ENCODE data around the gene FAM89B.

The FAM89B gene

DNA sequence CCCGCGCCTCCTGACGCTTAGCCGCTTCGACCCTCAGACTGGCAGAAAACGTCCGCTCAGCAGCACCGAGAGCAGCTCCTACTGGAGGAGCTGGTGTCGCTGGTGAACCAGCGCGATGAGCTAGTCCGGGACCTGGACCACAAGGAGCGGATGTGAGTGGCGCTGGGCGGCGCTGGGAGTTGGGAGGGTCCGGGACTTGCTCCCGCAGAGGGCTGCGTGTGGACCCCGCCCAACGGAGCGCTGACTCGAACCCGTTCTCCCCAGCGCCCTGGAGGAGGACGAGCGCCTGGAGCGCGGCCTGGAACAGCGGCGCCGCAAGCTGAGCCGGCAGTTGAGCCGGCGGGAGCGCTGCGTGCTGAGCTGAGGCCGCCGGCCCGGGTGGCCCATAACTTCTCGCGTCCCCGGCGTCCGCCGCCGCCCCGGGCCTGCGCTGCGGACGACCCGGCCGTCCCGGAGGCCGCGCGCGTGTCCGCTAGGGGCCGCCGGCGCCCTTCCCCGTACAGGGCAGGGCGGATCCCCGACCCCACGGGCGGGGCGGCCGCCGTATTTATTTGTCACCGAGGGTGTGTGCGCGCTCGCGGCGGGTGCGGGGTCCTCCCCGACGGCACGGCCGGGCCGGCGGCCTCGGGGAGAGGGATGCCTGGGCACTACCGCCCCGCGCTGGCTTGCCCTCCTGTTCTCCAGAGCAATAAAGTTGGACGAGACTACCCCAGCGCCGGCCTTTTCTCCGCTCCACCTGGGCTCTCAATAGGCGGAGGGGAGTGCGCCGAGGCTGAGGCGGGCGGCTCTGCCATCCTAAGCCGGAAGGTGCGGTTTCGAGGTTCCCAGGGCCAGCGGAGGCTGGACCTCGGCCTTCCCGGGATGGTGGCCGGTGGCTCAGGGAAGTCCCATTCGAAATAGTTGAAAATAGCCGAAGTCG is 19.9 kb downstream of the FAM89B start:
- no peak for DNase-seq

DNA sequence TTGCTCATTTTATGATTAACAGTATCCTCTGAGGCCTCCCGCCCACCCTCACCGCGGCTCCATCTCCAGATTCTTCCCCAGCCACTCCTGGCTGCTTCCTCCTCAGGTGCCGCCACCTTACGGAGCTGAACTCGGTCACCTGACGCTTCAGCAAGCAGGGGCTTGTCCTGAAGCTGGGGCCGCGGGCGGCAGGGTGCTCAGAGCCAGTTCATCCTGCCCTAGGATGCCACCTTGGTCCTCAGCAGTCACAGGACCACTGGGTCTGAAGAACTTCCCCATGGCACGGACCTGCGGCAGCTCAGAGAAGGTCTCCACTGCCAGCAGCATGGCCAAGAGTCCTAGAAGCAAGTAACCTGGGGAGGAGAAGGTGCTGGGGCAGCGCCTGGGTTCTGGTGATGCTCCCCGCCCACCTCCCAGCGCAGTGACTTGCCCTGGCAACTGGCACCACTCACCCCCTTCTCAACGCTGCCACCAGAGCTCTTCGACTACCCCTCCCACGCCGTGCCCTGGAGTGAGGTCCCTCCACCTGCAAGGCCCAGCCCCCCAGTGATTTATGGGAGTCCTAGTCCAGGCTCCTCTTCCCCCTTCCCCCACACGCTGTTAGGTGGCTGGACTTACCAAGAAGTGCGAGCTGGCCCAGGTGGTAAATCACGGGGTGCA is 20.6 kb downstream of the FAM89B start:
- DNase-seq: no peak

DNA sequence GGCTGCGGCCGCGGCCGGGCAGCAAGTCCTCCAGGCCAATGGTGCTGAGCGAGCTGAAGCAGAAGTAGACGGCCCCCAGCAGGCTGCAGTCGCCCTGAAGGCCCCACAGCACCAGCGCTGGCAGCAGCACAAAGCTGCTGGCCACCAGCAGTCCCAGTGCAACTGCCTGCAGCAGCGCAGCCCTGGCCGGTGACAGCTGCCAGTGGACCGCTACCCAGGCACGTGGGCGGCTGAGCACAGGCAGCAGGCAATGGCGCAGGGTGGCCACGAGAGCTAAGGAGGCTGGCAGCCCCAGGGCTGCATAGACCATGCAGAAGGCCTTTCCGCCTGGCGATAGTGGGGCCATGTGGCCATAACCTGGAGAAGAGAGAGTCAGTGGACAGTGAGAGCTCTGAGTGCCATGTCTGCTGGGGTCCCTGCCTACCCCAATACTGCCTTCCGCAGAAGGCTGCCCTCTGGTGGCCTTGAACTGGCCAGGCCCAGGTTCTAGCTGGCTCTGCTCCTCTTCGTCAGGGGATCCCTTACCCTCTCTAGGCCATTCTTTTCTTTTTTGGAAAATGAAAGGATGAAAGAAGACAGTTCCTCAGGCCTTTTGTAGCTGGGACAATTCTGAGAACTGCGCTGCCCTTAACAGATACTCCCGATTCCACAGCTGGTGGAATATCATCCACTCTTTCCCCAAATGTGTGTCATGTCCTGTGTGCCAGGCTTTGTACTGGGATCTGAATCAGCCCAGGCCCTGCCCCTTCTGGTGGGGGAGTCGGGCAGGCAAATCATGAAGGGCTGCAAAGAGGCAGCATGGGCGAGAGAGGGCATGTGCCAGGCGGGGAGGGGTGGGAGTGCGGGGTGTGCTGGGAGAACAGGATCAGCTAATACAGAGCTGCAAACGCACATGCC is 21.4 kb downstream of the FAM89B start:
- no peak for DNase-seq

DNA sequence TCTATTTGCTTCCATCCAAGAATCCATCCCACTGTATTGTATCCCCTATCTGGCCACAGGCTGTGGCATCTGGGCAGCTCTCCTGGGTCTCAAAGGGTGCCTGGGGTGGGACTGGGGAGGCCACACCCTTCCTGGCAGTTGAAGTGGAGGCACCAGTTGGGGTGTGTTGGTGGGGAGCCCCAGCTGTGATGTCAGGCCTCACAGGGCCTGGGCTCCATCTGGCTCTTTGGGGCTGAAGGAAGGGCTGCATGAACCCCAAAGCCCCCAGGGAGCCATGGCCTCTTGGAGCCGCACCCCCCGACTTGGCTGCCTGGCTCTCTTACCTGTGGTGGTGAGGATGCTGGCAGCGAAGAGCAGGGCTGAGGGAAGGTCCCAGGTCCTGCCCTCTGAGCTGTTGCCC is 22.8 kb downstream of the FAM89B start:
- no peak for DNase-seq

DNA sequence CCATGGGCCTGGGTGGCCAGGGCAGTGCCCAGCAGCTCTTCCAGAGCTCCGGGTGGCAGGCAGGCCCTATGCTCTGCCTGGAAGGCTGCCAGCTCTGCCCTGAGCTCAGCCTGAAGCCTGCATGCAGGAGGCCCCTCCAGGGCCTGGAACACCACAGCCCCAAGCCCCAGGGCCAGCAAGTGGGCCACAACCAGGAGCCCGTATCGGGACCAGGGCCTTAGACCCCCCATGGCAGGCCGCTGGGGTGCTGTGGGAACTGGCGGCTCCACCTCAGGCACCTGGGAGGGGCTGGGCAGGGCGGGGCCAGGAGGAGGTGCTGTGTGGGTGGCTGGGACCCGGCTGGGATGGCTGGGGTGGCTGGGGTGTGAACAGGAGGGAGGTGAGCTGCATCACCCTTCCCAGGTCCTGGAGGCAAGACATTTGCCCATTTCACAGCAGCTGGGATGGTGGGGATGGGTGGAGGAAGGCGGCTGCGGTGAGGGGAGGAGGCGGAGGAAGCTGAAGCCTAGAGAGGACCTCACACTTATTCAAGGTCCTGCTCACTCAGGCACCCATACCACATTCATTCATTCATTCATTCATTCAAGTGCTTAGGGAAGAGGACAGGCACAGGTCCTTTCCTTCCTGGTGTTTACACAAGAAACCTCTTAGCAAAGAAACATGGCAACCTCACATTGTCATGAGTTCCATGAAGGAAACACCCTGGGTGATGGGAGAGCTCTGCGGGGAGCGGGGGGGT is 23.4 kb downstream of the FAM89B start, which contains the start of gene KCNK7:
Gene KCNK7, minus strand, starts transcription at position 258 of the 739 bp plus-strand sequence. Its CDS starts 28 bp downstream, at position 230.
- DNase-seq: no peak

DNA sequence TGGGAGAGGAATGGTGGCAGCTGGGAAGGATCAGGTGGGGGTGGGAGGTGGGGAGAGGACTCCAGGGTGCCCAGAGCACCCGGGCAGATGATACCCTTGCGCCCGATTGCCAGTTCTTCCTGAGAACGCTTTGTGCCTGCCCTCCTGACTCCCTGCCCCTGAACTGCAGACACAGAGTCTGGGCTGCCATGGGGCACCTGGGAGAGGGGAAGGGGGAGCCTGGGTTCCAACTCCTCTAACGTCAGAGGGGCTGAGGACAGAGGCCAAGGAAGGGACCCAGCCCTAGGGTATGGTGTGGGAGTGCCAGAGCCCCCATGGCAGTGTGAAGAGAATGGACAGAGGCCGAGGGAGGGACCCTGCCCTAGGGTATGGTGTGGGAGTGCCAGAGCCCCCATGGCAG is 24.2 kb downstream of the FAM89B start:
- no peak for DNase-seq

DNA sequence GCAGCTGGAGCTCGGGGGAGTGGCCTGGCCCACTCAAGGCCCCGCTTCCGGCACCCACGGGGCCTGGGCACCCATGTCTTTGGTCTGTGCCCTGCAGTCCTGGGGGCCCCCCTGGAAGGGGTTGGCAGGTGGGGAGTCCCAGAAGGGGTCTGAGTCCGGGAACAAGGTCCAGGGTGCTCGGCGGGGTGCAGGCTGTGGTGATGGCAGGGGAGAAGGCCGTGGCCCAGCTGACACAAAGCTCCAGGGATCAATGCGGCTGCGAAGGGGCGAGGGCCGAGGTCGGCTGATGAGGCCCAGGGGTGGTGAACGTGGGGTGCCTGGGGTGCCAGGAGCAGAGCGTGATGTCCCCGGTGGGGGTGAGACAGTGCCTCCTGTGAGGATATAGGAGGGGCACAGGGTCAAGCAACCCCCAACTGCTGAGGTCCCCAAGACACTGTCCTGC is 25.9 kb downstream of the FAM89B start:
- no peak for DNase-seq

DNA sequence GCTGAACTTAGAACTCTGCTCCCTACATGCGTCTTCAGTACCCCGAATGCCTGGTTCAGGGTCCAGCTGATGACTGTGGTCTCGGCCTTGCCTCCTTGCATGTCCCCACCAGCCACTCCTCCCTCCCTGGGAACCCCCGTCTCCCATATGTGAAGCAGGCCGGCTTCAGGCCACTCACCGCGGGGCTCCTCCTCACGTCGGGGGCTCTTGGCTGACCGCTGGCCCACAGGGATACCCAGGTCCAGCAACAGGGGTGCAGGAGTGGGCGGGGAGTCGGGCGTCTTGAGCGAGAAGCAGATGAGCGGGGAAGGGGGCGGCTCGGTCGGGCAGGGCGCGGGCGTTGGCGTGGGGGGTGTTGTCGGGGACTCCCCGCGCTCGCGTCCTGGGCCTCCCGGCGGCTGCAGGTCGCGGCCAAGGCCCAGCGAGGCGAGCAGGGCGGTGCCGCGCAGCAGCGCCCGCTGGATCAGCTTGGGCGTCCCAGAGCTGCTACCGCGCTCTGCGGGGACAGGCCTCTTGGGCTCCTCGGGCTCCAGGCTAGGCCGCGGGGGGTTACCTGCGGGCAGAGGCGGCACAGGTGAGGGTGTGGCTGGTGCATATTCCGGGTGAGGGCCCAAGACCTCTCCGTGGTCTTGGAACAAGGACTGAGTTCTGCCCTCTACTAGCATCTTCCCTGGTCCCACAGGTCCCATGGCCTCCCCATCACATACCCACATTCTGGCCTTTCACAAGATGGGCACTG is 27.0 kb downstream of the FAM89B start:
- DNase-seq: no peak

DNA sequence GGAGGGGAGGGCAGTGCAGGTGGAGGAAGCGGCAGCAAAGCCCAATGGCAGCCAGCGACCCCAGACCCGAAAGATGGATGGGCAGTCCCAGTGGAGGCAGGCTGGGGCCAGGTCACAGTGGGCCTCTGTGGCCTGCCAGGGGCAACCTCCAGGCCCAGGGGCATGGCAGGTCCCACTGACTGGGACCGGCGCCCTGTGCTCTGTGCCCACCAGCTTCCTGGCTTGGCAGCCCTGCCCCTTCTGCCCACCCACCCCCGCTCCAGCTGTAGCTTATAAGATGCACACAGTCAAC is 27.6 kb downstream of the FAM89B start:
- DNase-seq: no peak

DNA sequence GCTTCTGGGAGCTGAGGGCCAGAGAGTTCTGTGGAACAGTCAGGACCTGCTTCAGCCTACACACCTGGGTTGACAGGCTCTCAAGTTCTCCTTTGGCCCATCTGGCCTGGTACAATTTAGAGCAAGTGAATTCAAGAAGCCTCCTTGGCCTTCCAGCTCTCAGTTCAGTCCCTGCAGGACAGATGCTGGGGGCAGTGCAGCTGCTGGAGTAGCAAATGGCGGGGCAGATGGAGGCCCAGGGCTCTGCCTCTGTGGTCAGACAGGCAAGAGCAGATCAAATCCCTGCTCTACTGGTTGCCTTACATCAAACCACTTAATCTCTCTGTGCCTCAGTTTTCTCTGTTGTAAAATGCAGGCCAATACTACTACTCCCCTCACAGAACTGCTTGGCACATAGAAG is 31.9 kb downstream of the FAM89B start:
- DNase-seq: no peak

DNA sequence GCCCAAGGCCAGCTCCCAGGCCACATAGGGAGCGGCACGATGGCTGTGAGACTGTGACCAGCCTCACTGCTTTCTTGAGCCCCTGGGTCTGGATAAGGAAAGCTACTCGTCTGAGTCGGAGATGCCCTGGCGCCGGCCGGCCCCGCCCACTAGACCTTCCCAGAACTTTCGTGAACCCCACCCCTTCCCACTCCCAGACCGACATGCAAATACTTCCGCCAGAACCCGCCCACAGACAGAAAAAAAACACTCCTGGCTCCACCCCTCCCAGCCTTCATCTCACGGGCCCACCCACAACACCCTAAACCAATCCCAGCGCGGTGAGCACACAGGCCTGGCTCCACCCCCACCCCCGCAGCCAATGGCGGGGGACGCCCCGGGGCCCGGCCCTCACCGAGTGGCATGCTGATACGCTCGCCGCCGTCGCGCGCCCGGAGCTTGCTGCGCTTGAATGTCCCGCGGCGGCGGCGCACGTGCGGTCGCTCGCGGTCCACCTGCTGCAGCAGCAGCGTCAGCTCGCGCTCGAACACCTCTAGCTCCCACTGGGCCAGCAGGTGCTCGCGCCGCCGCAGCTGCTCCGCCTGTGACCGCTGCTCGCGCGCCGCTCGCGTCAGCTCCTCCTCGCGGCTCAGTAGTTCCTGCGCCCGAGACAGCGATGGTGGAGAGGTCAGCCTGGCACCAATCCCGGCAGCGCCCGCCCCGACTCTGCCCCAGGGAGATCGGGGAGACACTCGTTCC is 34.7 kb downstream of the FAM89B start:
- DNase-seq: no peak

DNA sequence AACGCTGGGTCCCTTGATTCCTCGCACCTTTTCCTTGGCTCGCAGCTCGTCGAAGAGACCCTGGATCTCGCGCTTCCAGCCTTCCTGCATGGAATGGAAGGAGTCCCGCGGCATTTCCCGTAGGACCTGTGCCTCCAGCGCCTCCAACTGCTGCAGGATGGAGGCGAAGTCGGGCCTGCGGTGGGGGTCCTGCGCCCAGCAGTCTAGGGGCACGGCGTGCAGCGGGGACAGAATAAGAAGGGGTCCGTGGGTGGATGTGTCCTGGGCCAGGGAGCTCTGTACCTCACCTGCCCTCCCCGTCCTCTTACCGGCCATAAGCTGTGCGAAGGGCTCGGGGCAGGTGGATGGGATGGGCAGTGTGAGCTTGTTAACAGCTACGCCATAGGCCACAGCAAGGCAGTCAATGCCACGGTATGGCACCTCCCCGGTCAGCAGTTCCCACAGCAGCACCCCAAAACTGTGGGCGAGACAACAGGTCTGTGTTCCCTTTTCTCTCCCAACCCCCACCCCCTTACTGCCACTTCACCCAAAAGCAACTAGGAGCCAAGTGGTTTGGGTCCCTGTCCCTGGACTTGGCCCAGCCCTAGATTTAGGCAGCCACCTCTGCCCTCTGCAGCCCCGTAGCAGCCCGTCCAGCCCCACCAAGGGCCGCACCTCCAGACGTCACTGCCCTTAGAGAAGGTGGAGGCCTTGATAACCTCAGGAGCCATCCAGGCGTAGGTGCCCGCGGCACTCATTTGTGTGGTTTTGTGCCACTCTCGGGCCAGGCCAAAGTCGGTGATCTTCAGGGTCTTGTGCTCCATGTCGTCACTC is 35.5 kb downstream of the FAM89B start:
- no peak for DNase-seq

DNA sequence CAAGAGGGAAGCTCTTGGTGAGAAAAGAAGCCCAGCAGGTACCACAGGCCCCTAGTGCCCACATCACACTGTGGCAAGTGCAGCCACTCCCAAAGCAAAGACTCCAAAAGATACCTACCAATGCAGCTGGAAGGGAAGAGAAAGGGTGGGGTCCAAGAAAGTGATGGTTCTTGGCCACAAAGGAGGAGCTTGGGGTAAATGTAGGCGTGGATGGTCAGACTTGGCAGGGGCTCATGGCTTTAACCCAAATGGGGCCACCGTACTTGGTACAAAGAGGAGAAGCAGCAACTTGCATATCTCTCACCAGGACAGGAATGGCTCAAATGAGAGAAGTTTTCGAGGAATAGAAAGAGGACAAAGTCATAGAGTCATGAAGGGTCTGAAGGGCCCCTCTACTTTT is 36.9 kb downstream of the FAM89B start:
- DNase-seq: no peak

DNA sequence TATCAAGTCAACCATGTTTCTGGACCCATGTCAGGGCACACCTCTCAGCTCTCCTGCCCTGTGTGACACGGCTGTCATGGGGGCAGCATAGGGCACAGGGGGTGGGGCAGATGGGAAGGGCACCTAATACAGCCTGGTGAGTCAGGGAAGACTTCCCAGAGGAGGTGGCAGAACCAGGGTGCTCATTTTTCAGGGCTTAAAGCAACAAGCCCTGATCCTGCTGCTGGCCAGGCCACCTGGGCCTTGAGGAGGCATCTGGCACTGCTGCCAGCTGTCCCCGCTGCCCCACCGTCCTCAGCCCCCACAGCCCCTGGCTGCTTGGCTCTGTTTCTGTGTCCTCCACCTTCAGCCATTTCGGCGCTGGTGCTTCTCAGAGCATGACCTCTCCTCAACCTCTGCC is 37.3 kb downstream of the FAM89B start:
- no peak for DNase-seq

DNA sequence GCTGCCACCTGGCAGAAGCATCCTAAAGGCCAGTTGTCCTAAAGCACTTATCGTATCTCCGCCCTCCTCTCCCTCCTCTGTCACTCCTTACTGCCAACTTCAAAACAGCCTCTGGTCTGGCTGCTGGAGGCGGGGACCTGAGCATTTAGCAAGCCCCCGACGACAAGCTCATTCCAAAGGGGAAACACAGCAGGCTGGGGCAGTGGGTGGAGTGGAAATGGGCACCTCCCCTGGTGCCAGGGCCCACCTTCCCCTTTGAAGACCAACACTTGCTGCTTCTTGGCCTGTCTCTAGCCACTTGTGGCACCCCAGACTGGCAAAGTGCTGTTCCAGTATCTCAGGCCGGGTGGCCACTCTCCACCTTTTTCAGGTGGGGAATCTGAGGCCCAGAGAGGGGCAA is 38.1 kb downstream of the FAM89B start:
- no peak for DNase-seq

DNA sequence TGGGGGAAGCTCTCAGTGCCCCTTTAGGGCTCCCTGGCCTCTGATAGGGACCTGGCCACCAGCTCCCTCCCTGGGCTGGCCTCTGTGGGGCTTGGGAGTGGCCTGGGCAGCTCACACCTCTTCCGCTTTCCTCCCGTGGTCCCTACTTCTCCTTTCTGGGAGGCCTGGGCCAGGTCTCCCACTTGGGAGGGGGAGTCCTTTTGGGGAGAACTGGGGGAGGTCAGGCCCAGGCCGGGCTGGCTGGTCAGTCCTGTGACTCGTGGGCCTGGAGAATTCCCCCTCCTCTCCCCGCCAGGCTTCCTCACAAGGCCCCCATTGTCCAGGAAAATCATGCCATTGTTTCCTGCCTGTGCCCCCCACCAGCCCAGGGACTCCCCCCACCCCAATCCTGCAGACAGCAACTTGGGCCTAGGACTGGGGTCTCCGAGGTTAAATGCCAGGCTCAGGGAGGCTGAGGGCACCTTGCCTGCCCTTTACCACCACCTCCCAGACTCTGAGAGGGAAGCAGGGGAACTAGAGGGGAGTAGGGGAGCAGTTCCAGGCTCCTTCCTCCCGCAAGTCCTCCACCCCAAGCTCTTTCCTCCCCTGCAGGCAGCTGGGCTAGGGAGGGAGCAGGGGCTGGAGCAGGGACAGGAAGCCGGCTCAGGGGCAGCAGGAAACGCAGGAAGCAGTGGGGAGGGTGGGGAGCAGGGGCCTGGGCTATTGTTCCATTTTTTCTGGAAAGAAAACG is 38.9 kb downstream of the FAM89B start:
- no peak for DNase-seq

DNA sequence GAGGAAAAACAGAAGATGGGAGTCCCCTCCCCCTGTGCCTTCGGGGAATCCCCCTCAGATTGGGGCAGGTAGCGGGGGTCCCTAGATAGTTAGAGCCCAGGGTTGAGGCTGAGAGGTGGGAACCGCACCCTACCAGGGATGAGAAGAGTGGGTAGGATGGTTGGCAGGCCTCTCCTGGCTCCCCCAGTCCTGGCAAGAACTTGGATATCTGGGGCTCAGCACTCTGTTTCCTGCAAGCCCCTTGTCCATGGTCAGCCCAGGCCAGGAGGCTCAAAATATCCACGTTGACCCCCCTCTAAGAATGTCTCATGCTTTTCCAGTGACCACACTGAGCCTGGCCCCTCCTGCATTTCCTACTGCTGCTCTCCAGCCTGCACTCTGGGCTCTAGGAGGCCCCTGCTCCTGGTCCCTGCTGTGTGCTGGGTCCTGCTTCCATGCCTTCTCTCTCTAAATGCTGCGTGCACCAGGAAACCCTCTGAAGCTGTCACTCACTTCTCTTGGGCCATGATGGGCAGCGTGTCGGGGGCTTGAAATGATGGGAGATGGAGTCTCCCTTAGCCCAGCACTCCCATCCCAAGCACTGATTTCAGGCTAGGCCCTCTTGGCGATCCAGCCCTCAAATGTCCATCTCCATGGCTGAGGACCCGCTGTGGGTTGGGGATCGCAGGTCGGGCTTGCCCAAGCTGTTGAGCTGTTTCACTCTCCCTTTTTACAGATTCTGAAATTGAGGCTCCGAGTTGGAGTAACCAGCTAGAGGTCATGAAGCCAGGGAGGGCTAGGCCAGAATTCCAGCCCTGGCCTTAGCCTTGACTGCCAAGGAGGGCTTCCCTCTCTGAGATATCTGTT is 39.6 kb downstream of the FAM89B start:
- DNase-seq: no peak

DNA sequence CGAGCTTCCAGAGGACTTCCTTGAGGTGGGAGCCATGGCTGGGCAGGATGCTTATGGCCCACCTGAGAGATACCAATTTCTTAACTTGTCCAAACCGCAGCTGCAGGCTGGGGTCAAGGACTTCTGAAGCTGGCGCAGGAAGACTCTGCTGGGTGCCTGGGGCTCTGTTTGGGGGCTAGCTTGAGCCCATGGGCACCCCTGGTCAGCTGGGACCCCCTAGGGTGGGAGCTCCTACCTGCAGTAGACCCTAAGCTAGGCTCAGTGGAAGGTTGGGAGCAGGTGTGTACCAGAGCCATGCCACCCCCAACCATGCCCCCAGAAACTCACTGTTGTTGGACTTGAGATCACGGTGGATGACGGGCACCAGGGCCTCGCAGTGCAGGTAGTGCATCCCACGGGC is 40.4 kb downstream of the FAM89B start:
- no peak for DNase-seq

Measured in activated T-cell treated with anti-CD3 and anti-CD28 coated beads for 4 hours (primary cell).